ENCODE measurements around the gene REXO4. TPM values are rescaled to one million over a fixed set of nuclear protein-coding genes. Genes with fewer than 3 reads are reported as not detected.

REXO4 gene
- total and polyA plus RNA-seq, 10 of the 15 experiments (the other 5 are each of a cell fraction or from before 2014, with no cell fraction given): 2.7 to 43.9 (median 30.5) TPM

GRCh38 chr9:133436681-133437080 lies 18.9 kb upstream of the REXO4 start:
- ChIA-PET POLR2A (no interaction called here), CTCF (interaction anchor here (1.1 to 2.3 kb wide), 6 partner anchors 17 to 250 kb away, joined by 3 to 15 read pairs (median 4); partner anchors contain the start of gene CACFD1), RAD21 (ENCODE audit: unreplicated experiment) (interaction anchor here (1.0 to 1.1 kb wide), 2 partner anchors 11 to 247 kb away, joined by 3 read pairs; no protein-coding TSS in a partner anchor), SMC1A (ENCODE audit: uncharacterized antibody, unreplicated experiment) (no interaction called here)
- Histone ChIP-seq H3K9ac (ENCODE audit: control insufficient read depth, insufficient read depth, low read length) (no peak overlapping the region), H3K27me3 (replicated peaks in 1 of 2; ENCODE audit: control insufficient read depth in 2 of 2, insufficient read depth in 2 of 2, low read length in 1 of 2) (no peaks in the 10 kb centered on the region), H3K36me3 (ENCODE audit: control insufficient read depth in 2 of 2, insufficient read depth in 2 of 2, low read length in 1 of 2) (no peaks in the 10 kb centered on the region), H3K4me1 (ENCODE audit: control insufficient read depth, insufficient read depth, low read length) (peaks cover 4% of the 10 kb centered on the region; the same call in 1 of the 2 replicates), H3K79me2 (ENCODE audit: control insufficient read depth, insufficient read depth, low read length) (no peaks in the 10 kb centered on the region), H3K9me3 (replicated peaks; ENCODE audit: control insufficient read depth, insufficient read depth, low read length) (no peaks in the 10 kb centered on the region), H2AFZ (ENCODE audit: control insufficient read depth, low read depth, low read length) (no peak overlapping the region), H3K27ac (ENCODE audit: control insufficient read depth, insufficient read depth) (no peak overlapping the region), H4K20me1 (ENCODE audit: control insufficient read depth, insufficient read depth) (no peaks in the 10 kb centered on the region), H3K4me2 (ENCODE audit: control insufficient read depth, insufficient read depth) (no peak overlapping the region), H3K4me3 (no peak overlapping the region)
- in situ Hi-C loops (cut with MboI) (no loop called here), intact Hi-C loops (cut with micrococcal nuclease; ENCODE audit: unreplicated experiment) (loop anchor here (1.0 kb wide), 1 partner anchor 29 kb away; no protein-coding TSS in a partner anchor)
- no TSS peak for BruUV-seq (replicated peaks)
- no peak for TF ChIP-seq RAD21 (IDR thresholded peaks at IDR 0.05; ENCODE audit: insufficient read depth, low read depth, low read length)
- TF ChIP-seq IRF4 (IDR thresholded peaks at IDR 0.05; ENCODE audit: low read depth, low read length): no peak
- TF ChIP-seq NBN (IDR thresholded peaks at IDR 0.05): no peak
- no peak for TF ChIP-seq ZBED1 (IDR thresholded peaks at IDR 0.05; ENCODE audit: borderline replicate concordance)
- TF ChIP-seq ZNF207 (IDR thresholded peaks at IDR 0.05; ENCODE audit: borderline replicate concordance): no peak
- TF ChIP-seq ETV6 (conservative IDR thresholded peaks at IDR 0.05 in 1 of 2, IDR thresholded peaks at IDR 0.05 in 1 of 2; ENCODE audit: borderline replicate concordance in 1 of 2, low read depth in 1 of 2): no peak
- TF ChIP-seq MYB (IDR thresholded peaks at IDR 0.05; ENCODE audit: borderline replicate concordance, low read depth, low read length): no peak
- no peak for TF ChIP-seq E4F1 (IDR thresholded peaks at IDR 0.05; ENCODE audit: borderline replicate concordance, partially characterized antibody)
- TF ChIP-seq MAX (IDR thresholded peaks at IDR 0.05; ENCODE audit: low read depth, low read length): no peak
- TF ChIP-seq HDGF (IDR thresholded peaks at IDR 0.05): no peak
- no peak for TF ChIP-seq MTA2 (IDR thresholded peaks at IDR 0.05; ENCODE audit: low read depth)
- TF ChIP-seq ZNF24 (IDR thresholded peaks at IDR 0.05): no peak
- TF ChIP-seq CREM (IDR thresholded peaks at IDR 0.05; ENCODE audit: low read depth): no peak
- TF ChIP-seq FOS (IDR thresholded peaks at IDR 0.05; ENCODE audit: borderline replicate concordance, extremely low read depth, insufficient read length): no peak
- TF ChIP-seq POLR2AphosphoS5 (IDR thresholded peaks at IDR 0.05; ENCODE audit: low read length): no peak
- FAIRE-seq: no peak
- WGBS (ENCODE audit: insufficient coverage, insufficient replicate concordance, low lambda C conversion rate, missing lambda C conversion rate): 78% methylated on average over 12 of the region's 16 CpGs
- no peak for DNase-seq (ENCODE audit: low read depth, low spot score)
- ATAC-seq: no peak

All from GM12878 (cell line).